ENCODE measurements around the gene RRM1. TPM values are rescaled to one million over a fixed set of nuclear protein-coding genes. Genes with fewer than 3 reads are reported as not detected.

Gene RRM1
- total and polyA plus RNA-seq, 10 of the 15 experiments (the other 5 are each of a cell fraction or from before 2014, with no cell fraction given) = 94.0 to 255 (median 148) TPM

DNA sequence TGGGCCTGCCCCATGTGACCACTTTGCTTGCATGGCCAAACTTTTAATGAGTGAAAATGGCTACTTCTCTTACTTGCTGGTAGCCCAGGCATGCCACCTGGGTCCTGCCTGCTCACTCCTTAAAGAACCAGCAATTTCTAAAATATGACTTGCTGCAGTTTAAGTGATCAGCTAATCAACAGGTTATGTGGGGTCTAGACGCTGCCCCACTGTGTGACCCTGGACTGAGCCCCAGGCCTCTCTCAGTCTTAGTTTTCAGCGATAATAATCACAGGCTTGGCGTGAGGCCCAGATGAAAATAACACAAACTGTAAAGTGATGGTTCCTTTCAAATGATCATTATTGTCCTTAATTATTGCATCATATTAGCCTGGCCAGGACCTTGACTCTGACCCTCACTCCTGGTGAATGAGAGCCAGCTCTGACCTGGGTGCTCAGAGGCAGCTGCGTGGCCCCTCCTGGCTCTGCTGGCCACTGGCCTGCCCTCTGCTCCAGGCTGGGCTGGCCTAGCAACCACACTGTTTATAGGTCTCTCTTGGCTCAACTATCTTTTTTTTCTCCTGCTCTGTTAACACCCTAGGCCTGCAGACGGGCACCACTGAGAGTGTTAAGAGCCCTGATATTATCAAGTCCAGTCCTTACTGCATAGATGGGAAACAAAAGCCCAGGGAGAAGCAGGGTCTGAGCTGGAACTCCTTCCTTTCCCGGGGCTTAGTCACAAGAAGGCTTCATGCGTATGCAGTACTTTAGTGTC, 89.7 kb downstream of the RRM1 start:
- Histone ChIP-seq H3K9me3 (replicated peaks; ENCODE audit: control insufficient read depth, insufficient read depth, low read length) (no peaks in the 10 kb centered on the region), H3K36me3 (ENCODE audit: control insufficient read depth in 2 of 2, insufficient read depth in 2 of 2, low read length in 1 of 2) (no peaks in the 10 kb centered on the region), H3K27me3 (replicated peaks in 1 of 2; ENCODE audit: control insufficient read depth in 2 of 2, insufficient read depth in 2 of 2, low read length in 1 of 2) (no peaks in the 10 kb centered on the region; a peak in 1 of 4 replicates), H2AFZ (ENCODE audit: control insufficient read depth, low read depth, low read length) (no peak overlapping the region), H3K9ac (ENCODE audit: control insufficient read depth, insufficient read depth, low read length) (no peak overlapping the region), H3K4me2 (ENCODE audit: control insufficient read depth, insufficient read depth) (no peak overlapping the region), H3K4me3 (no peak overlapping the region), H4K20me1 (ENCODE audit: control insufficient read depth, insufficient read depth) (no peaks in the 10 kb centered on the region), H3K79me2 (ENCODE audit: control insufficient read depth, insufficient read depth, low read length) (no peaks in the 10 kb centered on the region), H3K4me1 (ENCODE audit: control insufficient read depth, insufficient read depth, low read length) (no peaks in the 10 kb centered on the region), H3K27ac (ENCODE audit: control insufficient read depth, insufficient read depth) (no peak overlapping the region)
- no TSS peak for BruUV-seq (replicated peaks)
- WGBS (ENCODE audit: insufficient coverage, insufficient replicate concordance, low lambda C conversion rate, missing lambda C conversion rate) = 50% methylated on average over 7 of the region's 7 CpGs
- in situ Hi-C loops (cut with MboI) = loop anchor here (5.0 to 10.0 kb wide), 3 partner anchors 308 to 820 kb away; no protein-coding TSS in a partner anchor
- SMC1A ChIA-PET (ENCODE audit: uncharacterized antibody, unreplicated experiment) = interaction anchor here (1.4 to 4.2 kb wide), 2 partner anchors 355 to 358 kb away, joined by 3 to 28 read pairs; no protein-coding TSS in a partner anchor
- POLR2A ChIA-PET = no interaction called here
- DNase-seq (ENCODE audit: low read depth, low spot score) (no peak), FAIRE-seq (no peak), ATAC-seq (no peak)
- CTCF ChIA-PET = interaction anchor here (0.7 to 7.2 kb wide), 7 partner anchors 25 to 368 kb away, joined by 3 to 122 read pairs (median 4); partner anchors contain the start of gene OR52M1
- intact Hi-C loops (cut with micrococcal nuclease; ENCODE audit: unreplicated experiment) = loop anchor here (5.0 kb wide), 2 partner anchors 208 to 818 kb away; partner anchors contain the start of gene TRIM21
- RAD21 ChIA-PET (ENCODE audit: unreplicated experiment) = interaction anchor here (1.4 kb wide), 1 partner anchor 309 kb away, joined by 4 read pairs; no protein-coding TSS in a partner anchor
- TF ChIP-seq, protein P1, sequence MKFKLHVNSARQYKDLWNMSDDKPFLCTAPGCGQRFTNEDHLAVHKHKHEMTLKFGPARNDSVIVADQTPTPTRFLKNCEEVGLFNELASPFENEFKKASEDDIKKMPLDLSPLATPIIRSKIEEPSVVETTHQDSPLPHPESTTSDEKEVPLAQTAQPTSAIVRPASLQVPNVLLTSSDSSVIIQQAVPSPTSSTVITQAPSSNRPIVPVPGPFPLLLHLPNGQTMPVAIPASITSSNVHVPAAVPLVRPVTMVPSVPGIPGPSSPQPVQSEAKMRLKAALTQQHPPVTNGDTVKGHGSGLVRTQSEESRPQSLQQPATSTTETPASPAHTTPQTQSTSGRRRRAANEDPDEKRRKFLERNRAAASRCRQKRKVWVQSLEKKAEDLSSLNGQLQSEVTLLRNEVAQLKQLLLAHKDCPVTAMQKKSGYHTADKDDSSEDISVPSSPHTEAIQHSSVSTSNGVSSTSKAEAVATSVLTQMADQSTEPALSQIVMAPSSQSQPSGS (IDR thresholded peaks at IDR 0.05; ENCODE audit: low read length) = no peak
- TF ChIP-seq MTA2 (IDR thresholded peaks at IDR 0.05; ENCODE audit: low read depth) = no peak
- TF ChIP-seq, protein P2, sequence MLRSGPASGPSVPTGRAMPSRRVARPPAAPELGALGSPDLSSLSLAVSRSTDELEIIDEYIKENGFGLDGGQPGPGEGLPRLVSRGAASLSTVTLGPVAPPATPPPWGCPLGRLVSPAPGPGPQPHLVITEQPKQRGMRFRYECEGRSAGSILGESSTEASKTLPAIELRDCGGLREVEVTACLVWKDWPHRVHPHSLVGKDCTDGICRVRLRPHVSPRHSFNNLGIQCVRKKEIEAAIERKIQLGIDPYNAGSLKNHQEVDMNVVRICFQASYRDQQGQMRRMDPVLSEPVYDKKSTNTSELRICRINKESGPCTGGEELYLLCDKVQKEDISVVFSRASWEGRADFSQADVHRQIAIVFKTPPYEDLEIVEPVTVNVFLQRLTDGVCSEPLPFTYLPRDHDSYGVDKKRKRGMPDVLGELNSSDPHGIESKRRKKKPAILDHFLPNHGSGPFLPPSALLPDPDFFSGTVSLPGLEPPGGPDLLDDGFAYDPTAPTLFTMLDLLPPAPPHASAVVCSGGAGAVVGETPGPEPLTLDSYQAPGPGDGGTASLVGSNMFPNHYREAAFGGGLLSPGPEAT (IDR thresholded peaks at IDR 0.05; ENCODE audit: low read depth) = no peak
- TF ChIP-seq, protein P3, sequence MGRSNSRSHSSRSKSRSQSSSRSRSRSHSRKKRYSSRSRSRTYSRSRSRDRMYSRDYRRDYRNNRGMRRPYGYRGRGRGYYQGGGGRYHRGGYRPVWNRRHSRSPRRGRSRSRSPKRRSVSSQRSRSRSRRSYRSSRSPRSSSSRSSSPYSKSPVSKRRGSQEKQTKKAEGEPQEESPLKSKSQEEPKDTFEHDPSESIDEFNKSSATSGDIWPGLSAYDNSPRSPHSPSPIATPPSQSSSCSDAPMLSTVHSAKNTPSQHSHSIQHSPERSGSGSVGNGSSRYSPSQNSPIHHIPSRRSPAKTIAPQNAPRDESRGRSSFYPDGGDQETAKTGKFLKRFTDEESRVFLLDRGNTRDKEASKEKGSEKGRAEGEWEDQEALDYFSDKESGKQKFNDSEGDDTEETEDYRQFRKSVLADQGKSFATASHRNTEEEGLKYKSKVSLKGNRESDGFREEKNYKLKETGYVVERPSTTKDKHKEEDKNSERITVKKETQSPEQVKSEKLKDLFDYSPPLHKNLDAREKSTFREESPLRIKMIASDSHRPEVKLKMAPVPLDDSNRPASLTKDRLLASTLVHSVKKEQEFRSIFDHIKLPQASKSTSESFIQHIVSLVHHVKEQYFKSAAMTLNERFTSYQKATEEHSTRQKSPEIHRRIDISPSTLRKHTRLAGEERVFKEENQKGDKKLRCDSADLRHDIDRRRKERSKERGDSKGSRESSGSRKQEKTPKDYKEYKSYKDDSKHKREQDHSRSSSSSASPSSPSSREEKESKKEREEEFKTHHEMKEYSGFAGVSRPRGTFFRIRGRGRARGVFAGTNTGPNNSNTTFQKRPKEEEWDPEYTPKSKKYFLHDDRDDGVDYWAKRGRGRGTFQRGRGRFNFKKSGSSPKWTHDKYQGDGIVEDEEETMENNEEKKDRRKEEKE (IDR thresholded peaks at IDR 0.05) = no peak
- no peak for TF ChIP-seq JUNB (IDR thresholded peaks at IDR 0.05)
- no peak for TF ChIP-seq ESRRA (IDR thresholded peaks at IDR 0.05; ENCODE audit: low read length)
- no peak for TF ChIP-seq RUNX3 (IDR thresholded peaks at IDR 0.05; ENCODE audit: low read length)
- TF ChIP-seq, protein P4, sequence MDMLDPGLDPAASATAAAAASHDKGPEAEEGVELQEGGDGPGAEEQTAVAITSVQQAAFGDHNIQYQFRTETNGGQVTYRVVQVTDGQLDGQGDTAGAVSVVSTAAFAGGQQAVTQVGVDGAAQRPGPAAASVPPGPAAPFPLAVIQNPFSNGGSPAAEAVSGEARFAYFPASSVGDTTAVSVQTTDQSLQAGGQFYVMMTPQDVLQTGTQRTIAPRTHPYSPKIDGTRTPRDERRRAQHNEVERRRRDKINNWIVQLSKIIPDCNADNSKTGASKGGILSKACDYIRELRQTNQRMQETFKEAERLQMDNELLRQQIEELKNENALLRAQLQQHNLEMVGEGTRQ (IDR thresholded peaks at IDR 0.05; ENCODE audit: borderline replicate concordance, low read depth, low read length) = no peak
- TF ChIP-seq SREBF2 (IDR thresholded peaks at IDR 0.05; ENCODE audit: low read length) = no peak
- TF ChIP-seq SIN3A (IDR thresholded peaks at IDR 0.05; ENCODE audit: low read depth, low read length) = no peak
- TF ChIP-seq, protein P5, sequence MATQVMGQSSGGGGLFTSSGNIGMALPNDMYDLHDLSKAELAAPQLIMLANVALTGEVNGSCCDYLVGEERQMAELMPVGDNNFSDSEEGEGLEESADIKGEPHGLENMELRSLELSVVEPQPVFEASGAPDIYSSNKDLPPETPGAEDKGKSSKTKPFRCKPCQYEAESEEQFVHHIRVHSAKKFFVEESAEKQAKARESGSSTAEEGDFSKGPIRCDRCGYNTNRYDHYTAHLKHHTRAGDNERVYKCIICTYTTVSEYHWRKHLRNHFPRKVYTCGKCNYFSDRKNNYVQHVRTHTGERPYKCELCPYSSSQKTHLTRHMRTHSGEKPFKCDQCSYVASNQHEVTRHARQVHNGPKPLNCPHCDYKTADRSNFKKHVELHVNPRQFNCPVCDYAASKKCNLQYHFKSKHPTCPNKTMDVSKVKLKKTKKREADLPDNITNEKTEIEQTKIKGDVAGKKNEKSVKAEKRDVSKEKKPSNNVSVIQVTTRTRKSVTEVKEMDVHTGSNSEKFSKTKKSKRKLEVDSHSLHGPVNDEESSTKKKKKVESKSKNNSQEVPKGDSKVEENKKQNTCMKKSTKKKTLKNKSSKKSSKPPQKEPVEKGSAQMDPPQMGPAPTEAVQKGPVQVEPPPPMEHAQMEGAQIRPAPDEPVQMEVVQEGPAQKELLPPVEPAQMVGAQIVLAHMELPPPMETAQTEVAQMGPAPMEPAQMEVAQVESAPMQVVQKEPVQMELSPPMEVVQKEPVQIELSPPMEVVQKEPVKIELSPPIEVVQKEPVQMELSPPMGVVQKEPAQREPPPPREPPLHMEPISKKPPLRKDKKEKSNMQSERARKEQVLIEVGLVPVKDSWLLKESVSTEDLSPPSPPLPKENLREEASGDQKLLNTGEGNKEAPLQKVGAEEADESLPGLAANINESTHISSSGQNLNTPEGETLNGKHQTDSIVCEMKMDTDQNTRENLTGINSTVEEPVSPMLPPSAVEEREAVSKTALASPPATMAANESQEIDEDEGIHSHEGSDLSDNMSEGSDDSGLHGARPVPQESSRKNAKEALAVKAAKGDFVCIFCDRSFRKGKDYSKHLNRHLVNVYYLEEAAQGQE (IDR thresholded peaks at IDR 0.05; ENCODE audit: low read depth, low read length) = no peak
